Keratinocyte (primary cell): ENCODE measurements around the gene RFWD3.

Experiments used
- EZH2 ChIP-seq: IDR thresholded peaks from one replicate; pipeline ENCODE4 v1.6.1; 2012; ENCODE audit warnings: inconsistent platforms, mild to moderate bottlenecking, low read length, moderate library complexity
- TF ChIP-seq, protein P1 (sequence below), 3 experiments: IDR thresholded peaks in 1 of 3; conservative IDR thresholded peaks in 1 of 3; optimal IDR thresholded peaks in 1 of 3; 2 replicates in 2 of 3; 3 replicates in 1 of 3; pipeline versions ENCODE3 to v1.5.1; 2011; ENCODE audit warnings: low read length in 3 of 3, mild to moderate bottlenecking in 3 of 3, moderate library complexity in 2 of 3, control low read depth in 1 of 3, inconsistent platforms in 1 of 3; ENCODE audit not compliant: insufficient read depth in 2 of 3; ENCODE audit errors: extremely low read depth in 1 of 3

DNA sequence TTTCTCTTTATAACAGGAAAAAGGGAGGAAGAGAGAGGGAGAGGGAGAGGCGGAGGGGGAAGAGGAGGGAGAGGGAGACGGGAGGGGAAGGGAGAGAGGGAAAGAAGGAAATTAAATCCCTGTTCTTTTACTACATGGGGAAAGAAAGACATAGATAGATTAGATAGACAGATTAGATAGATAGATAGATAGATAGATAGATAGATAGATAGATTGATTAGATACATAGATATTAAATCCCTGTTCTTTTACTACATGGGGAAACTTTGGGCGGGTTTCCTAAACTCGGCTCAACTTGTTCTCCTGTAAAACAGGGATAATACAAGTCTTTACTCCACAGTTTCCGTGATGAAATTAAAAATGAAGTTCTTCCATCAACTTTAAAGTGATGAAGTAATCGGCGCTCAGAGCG is 661 bp downstream of the RFWD3 start:
- TF ChIP-seq, protein P1, sequence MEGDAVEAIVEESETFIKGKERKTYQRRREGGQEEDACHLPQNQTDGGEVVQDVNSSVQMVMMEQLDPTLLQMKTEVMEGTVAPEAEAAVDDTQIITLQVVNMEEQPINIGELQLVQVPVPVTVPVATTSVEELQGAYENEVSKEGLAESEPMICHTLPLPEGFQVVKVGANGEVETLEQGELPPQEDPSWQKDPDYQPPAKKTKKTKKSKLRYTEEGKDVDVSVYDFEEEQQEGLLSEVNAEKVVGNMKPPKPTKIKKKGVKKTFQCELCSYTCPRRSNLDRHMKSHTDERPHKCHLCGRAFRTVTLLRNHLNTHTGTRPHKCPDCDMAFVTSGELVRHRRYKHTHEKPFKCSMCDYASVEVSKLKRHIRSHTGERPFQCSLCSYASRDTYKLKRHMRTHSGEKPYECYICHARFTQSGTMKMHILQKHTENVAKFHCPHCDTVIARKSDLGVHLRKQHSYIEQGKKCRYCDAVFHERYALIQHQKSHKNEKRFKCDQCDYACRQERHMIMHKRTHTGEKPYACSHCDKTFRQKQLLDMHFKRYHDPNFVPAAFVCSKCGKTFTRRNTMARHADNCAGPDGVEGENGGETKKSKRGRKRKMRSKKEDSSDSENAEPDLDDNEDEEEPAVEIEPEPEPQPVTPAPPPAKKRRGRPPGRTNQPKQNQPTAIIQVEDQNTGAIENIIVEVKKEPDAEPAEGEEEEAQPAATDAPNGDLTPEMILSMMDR (optimal IDR thresholded peaks at IDR 0.05 in 1 of 3, IDR thresholded peaks at IDR 0.05 in 1 of 3, conservative IDR thresholded peaks at IDR 0.05 in 1 of 3; ENCODE audit: extremely low read depth in 1 of 3, insufficient read depth in 2 of 3, low read length in 3 of 3), result no peak
- no peak for TF ChIP-seq EZH2
